ENCODE results near the gene EPHB1.

- TF ChIP-seq ATF3 (CRISPR knock-in tag; IDR thresholded peaks at IDR 0.05) (no peak), ZNF839 (CRISPR knock-in tag; IDR thresholded peaks at IDR 0.05; ENCODE audit: borderline replicate concordance) (no peak), REST (IDR thresholded peaks at IDR 0.05; ENCODE audit: borderline replicate concordance in 1 of 2, low read depth in 1 of 2, low read length in 2 of 2) (no peak), SMARCC2 (IDR thresholded peaks at IDR 0.05) (no peak), ZNF720 (CRISPR knock-in tag; IDR thresholded peaks at IDR 0.05) (no peak)
These were observed 160.8 kb downstream of the EPHB1 start for GRCh38 chr3:134955874-134956273.
